ENCODE results near the gene NLE1.
"Not testable (repeated sequence)": the region's sequence is repeated elsewhere in the genome, so short reads cannot be mapped to it uniquely, and the experiment has no call there.

Gene NLE1

GRCh38 chr17:35161281-35161761 lies 19.2 kb upstream of the NLE1 start:
- peak; percentile 48 for DNase-seq

DNA sequence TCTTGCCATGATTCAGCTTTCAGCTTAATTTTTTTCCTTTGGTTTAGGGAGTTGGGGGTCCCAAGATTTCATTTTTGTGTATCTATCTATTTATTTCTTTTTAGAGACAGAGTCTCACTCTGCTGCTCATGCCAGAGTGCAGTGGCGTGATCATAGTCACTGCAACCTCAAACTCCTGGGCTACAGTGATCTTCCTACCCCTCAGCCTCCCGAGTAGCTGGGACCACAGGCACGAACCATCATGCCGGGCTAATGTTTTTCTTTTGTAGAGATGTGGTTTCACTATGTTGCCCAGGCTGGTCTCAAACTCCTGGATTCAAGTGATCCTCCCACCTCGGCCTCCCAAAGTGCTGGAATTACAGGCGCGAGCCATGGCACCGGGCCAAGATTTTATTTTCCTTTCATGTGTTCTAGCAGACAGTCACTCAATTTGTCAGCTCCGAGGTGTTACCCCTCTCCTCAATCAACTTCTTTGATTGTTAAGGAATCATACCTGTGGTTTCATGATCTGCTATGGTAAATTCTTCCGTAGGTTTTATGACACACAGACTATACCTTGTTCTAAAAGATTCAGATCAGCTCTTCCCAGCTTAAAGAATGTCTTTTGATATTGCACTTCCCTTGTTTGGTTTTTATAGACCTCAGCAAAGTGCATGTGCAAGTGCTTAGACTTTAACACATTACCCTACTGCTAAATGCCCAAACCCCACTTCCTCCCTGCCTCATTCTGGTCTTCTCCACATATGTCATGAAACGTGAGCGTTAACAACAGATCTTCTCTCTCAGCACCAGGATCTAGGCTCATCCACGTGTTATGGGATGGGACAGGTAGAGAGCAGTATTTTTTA lies 18.5 kb upstream of the NLE1 start:
- peak; percentile 15 for DNase-seq

DNA sequence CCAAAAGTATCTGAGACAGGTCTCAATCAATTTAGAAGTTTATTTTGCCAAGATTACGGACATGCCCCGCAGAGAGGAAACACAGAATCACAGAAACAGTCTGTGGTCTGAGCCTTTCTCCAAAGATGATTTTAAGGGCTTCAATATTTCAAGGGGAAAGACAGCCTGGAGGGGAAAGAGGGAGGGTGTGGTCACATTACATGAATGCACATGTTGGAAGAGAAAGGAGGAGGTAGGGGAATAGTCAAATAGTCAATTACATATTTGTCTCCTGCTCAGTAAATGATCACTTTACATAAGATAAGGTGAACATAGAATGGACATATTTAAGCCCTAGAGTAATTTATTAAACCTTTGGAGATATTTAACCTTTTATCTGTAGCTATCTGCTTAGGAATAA lies 17.8 kb upstream of the NLE1 start:
- no peak for DNase-seq

GRCh38 chr17:35155246-35155645 lies 13.1 kb upstream of the NLE1 start:
- DNase-seq = no peak

- no peak for DNase-seq
These were observed 12.4 kb upstream of the NLE1 start for GRCh38 chr17:35154196-35155165.

DNA sequence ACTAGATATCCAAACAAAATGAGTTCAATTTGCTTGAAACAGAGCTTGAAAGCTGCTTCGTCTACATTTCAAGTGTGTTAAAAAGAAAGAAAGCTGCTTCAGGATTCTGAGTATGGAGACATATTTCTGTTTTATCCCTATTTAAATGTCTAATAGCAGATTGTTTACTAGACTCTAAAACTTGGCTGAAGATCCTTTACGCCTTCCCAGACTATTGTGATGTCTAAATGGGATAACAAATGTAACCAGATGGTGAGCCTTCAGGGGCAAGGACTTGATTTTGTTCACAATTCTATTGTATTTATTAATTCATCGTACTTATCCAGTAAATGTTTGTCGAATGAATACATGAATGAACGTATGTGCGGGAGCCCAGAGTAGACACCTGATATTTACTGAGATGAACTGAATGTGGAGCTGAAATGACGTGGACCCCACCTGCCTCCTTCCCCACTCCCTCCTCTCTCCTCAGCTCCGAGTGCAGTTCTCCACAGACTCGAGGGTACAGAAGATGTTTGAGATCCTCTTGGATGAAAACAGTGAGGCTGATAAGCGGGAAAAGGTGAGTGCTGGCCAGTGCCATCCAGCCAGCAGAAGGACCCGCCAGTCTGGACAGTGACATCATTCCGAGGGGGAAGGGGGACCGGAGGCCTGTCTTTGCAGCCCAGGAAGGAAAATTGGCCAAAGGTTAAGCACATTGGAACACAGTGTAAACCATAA lies 10.5 kb upstream of the NLE1 start:
- no peak for DNase-seq

GRCh38 chr17:35151080-35151479 lies 9.0 kb upstream of the NLE1 start:
- not testable (repeated sequence) for DNase-seq

DNA sequence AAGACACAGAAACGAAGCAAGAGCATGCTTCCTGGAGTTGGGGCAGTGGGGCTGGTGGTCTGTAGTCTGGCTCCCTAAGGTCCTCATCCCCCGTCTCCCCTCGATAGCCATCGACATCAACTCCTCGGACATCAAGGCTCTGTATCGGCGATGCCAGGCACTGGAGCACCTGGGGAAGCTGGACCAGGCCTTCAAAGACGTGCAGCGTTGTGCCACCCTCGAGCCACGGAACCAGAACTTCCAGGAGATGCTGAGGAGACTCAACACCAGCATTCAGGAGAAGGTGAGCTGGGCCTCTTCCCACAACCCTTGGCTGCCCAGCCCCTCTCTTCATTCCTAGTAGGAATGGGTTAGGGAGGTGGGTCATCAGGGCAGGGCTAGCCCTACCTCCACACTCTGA lies 7.8 kb upstream of the NLE1 start:
- no peak for DNase-seq

- DNase-seq = no peak
These were observed 6.0 kb upstream of the NLE1 start for GRCh38 chr17:35148144-35148543.

DNA sequence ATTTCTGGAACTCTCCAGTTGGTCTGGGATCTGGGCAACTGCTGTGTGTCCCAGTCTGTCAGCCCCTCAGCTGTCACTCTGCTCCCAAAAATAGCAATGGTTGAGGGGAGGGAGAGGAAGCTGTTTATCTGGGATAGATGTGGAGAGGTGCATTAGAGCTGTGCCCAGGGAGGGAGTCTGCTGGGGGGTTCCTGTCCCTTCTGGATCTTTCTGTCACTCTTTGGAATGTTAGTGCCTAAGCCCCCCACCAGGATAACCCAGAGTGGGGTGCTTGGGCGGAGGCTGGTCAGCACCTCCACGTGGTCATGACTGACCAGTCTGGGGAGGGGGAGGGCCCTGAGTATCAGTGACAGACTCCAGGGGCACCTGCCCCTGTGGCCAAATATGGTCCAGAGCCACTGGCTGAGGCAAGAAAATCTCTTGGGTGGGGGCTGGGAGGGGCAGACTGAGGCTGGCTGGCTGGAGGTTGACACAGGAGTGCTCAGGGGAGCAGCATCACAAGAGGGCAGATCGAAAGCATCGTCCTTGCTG lies 5.3 kb upstream of the NLE1 start, which contains the start of gene UNC45B:
Gene UNC45B (plus strand): TSS at position 443 of the 531 bp plus-strand sequence. CDS start 447 bp downstream, outside the sequence.
- no peak for DNase-seq

- DNase-seq = no peak
These were observed 4.2 kb upstream of the NLE1 start for GRCh38 chr17:35146214-35146833.

GRCh38 chr17:35144840-35145239 lies 2.7 kb upstream of the NLE1 start:
- DNase-seq = no peak

- no peak for DNase-seq
These were observed 329 bp upstream of the NLE1 start for GRCh38 chr17:35142467-35142796.

DNA sequence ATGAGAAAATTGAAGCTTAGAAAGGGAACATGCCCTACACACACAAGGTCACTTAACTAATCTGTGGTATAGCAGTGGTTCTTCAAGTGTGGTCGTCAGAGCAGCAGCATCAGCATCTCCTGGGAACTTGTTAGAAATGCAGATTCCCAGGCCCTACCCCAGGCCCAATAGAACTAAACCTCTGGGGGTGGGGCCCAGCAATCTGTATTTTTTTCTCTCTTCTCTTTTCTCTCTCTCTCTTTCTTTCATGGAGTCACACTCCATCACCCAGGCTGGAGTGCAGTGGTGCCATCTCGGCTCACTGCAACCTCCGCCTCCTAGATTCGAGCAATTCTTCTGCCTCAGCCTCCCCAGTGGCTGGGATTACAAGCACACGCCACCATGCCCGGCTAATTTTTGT lies 3.9 kb downstream of the NLE1 start:
- no peak for DNase-seq

- DNase-seq = no peak
These were observed 6.8 kb downstream of the NLE1 start for GRCh38 chr17:35135322-35135721.

DNA sequence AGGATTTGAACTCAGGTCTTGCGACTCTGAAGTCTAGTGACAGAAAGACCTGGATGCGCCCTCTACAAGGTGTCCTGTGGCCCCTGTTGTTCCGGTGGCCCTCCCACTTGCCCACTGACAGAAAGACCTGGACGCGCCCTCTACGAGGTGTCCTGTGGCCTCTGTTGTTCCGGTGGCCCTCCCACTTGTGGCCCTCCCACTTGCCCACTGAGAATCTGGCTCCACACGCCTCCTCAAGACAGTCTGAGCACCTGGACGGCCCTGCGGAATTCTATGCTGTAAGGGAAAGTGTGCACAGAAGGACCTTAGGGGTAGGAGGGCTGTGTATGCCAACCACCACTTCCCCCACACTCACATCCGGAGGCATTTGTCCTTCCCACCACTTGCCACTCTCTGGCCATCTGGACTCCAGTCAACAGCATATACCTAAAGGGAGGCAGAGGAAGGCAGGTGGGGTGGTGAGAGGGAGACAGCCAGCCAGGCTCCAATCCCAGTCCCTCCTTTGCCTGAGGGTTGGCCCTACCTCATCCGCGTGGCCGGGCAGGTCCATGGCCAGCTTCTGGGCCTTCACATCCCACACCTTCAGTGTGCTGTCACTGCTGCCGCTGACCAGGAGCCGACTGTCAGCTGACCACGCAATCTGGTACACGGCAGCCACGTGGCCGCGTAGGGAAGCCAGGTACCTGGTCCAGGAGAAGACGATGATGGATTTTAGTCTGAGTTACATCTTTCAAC lies 9.1 kb downstream of the NLE1 start:
- DNase-seq = no peak

- DNase-seq = no peak
These were observed 10.0 kb downstream of the NLE1 start for GRCh38 chr17:35132099-35132498.

DNA sequence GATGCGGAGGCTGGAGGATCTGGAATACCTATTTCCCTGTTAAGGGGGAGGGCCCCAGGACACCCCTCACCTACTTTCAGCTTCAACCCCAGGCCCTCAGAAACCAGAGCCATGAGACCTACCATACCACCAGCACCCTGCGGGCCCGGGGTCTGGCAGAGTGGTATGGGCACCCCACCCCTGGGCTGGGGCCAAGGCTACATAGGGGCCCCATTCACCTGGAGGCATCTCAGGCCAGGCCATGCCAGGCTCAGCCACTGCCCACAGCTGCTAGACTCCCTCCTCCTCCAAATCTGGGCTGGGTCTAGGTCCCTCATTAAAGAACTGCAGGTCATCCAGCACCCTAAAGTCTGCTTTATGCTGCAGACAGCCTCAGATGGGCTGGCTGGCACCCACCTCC lies 11.7 kb downstream of the NLE1 start:
- no peak for DNase-seq

DNA sequence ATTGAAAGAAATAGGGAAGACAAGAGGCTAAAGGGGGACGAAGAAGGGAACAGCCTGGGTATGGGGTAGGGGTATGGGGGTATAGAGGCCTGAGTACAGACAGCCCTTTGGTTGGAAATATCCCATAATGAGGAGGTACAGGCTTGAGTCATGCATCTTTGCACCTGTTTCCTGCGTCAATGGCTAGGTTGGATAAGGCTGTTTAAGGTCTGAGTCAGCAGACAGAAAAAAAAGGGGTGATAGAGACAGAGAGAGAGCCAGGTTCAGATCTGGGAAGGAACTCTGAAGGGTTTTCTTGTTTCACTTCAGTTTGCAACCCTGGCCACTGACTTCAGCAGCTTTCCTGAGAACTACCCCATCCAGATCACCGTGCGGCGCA lies 12.1 kb downstream of the NLE1 start:
- no peak for DNase-seq

GRCh38 chr17:35129154-35129972 lies 12.7 kb downstream of the NLE1 start:
- DNase-seq = no peak

Data from MV-4-11 (cell line).